HG03469 (cell line): ENCODE results near the gene CUTC.

Experiments
- ATAC-seq: cut with Tn5 transposase; IDR thresholded peaks from one replicate; pipeline ENCODE4 v1.9.1; 2021; ENCODE audit warnings: mild to moderate bottlenecking, moderate library complexity, moderate number of reproducible peaks; ENCODE audit not compliant: unreplicated experiment

The CUTC gene

DNA sequence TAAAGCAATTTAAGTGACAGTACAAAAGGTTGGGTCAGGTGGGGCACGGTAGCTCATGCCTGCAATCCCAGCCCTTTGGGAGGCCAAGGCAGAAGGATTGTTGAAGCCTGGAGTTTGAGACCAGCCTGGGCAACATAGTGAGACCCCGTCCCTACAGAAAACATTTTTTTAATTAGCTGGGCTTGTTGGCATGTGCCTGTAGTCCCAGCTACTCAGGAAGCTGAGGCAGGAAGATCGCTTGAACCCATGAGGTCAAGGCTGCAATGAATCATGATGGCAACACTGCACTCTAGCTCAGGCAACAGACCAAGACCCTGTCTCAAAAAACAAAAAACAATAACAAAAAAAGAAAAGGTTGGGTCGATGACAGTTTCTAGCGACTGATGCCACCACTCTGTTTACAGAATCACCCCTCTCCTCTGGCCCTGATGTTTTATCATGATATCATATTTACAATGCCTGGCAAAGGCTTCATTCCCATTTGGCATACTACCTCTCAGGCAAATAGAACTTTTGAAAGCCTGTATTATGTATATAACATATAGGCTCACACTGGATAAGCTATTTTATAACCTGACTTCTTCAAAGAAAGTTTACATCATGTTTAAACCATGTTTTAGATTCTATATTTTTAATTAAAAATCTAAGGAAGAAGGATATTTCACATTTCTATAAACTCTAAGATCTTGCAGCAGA lies 49.8 kb downstream of the CUTC start:
- ATAC-seq: no peak

DNA sequence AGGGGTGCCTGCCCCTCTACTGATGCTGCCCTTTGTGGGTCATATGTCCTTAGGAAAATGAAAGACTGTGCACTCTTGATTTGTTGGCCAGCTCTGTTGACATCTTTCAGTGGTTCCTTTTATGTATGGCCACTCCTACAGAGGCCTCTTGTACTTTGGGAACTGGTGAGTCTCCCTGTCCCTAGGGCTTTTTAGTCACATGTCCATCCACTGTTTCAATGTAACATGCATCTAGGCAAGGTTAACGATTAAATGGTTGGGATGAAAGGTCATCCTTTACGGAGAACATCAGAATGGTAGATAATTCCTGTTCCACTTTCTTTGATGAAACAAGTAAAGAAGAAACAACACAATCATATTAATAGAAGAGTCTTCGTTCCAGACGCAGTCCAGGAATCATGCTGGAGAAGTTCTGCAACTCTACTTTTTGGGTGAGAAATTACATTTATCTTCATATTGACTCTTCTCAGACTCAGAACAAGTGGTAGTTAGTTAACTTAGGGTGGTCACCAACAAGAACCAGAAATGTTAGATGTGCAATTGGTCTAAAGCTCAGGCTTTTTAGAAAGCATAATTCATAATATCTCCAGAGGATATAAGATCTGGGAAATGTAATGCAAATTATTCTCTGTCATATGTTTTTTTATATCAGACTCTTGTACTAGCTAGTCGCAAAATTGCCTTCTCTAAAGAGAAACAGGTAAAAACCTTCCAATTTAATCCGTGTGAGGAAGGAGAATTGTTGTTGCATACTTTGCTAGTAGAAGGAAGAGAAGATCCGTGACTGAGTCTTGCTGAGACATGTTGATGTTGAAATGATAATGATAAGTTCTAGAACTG lies 50.6 kb downstream of the CUTC start, which contains the start of gene ABCC2:
ABCC2 (plus strand) TSS at position 194 of the 840 bp plus-strand sequence; CDS start at position 399, 205 bp downstream.
- no peak for ATAC-seq

DNA sequence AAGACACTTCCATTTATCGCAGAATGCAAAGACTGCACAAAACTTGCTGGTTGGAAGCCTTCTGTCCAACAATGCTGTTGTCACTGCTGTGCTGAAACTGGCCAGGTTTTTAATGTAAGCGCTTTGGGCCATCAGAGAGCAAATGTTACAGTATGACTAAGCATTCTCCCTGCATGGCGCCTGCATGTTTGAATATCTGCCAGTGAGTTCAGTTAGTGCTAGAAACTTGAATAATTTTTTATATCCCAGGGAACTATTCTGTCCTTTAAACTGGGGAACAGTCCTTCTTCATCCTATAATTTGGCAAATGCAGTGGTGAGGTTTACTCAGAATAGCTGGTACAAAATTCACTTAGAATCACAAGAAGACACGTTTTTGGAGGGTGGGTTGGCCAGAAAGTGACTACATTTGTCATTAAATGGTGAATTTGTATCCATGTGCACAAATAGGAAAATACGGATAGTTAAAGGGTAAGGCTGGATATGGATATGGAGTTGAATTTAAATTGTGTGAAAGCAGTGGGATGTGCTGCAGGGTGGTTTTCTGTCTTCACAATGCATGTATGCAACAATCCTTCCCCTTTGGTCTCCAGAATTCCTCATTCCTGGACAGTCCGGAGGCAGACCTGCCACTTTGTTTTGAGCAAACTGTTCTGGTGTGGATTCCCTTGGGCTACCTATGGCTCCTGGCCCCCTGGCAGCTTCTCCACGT lies 52.1 kb downstream of the CUTC start:
- ATAC-seq: no peak

DNA sequence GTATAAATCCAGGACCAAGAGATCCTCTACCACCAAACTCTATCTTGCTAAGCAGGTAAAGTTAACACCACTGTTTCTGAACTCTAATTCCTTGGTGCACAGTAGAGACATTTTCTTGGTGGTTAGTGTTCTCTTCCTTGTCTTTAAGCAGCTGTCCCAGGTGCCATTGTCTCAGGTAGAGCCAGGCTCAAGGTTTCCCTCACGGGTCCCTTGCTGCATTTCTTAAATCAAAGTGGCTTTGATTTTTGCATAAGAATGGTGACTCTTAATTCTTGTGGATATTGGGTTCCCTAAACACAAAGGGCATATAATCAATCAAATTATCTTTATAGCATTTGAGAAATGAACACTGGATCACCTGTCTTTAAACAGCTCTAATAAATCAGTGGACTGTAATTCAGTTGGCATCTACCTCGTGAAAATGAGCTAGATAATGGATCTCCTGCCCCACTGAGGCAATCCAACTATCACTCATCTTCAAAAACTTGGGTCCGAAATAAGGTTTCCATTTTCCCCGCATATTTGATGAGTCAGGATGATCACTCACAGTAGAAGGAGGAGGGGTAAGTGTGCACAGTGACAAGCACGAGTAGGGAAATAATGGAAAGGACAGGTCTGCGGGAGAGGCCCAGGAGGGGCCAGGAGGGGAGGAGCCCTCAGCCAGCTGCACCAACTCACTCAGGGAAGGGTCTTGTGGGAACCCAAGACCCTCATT lies 52.9 kb downstream of the CUTC start:
- ATAC-seq: no peak

DNA sequence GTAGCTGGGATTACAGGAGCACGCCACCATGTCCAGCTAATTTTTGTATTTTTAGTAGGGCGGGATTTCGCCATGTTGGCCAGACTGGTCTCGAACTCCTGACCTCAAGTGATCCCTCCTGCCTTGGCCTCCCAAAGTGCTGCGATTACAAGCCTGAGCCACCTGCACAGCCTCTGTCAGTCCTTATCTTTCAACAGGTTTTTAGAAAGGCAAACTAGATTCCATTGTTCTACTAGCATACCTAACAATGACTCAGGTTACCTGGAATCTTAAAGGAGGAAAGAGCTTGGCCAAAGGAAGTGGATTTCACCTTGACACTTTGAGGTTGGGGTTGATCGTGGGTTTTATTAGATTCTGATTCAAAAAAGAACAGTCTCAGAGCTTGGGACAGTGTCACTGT lies 53.6 kb downstream of the CUTC start:
- no peak for ATAC-seq

DNA sequence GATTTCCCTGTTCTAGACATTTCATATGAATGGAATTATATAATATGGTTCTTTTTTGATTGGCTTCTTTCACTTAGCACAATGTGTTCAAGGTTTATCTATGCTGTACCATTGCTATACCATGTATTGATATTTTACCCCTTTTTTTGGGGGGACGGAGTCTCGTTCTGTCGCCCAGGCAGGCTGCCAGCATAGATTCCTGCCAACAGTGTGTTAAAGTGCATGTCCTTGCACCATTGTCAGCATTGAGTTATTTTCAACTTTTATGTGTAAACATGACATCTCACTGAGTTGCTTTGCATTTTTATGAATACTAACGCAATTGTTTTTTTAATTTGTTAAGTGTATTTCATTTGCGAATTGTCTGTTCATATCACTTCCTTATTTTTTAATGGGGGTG lies 55.3 kb downstream of the CUTC start:
- ATAC-seq: no peak

DNA sequence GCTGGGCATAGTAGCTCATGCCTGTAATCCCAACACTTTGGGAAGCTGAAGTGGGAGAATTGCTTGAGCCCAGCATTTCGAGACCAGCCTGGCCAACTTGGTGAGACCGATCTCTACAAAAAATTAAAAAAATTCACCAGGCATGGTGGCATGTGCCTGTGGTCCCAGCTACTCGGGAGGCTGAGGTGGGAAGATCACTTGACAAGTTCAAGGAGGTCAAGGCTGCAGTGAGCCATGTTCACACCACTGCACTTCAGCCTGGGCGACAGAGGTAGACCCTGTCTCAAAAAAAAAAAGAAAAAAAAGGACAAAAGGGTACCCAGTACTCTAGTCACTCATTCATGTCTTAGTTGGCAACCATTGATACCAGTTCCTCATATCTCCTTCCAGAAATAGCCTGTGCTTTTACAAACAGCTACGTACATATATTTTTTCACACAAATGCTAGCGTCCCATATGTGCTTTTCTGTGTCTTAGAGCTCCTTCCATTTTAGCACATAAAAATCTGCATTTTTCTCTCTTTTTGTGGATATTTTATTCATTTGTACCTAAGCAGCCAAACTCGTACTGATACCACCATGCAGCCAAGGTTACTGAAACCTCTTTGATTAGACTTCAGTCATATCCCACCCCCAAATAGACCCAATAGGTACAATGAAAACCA lies 55.9 kb downstream of the CUTC start:
- ATAC-seq: no peak

DNA sequence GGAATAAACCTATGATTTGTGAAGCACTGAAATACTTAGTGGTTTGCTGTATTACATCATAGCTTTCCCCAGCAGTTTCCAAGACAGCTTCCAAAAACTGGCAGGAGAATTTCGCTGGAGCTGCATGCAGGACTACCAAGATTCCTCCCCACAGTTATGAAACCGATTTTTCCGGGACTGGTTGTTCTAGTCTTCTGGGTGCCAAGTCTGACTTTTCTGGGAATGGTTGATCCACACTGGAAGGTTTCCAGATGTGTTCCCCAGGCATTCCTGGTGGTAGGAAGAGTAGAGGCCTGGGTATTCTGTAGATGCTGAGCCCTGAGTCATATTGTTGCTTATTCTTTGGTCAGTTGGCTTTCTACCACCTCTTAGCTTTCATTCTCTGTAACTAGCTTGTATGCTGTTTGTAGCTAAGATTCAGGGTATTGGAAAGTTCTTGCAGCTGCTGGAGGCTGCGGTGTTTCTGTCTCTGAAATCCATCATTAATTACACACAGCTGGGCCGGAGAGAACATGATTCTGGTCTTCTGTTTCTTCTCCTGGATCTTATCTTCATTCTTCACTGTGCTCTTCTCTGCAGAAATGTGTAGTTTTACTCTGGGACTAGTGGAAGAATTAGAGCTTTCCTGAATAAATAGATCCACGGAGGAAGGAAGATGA lies 56.7 kb downstream of the CUTC start:
- no peak for ATAC-seq

DNA sequence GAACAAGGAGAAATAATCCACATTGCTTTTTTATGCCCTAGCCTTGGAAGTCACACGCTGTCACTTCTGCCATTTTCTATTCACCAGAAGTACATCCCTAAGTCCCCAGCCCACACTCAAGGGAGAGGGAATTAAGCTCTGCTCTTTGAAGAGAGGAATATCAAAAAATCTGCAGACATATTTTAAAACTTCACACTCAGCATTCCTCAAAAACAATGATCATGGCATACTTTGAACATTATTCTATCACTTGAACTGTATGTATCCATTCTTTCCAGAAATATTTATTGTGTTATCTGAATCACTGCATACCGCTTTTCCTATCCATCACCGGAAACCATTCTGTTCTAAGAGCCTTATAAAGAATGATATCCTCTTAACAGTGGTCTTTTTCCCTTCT lies 59.8 kb downstream of the CUTC start:
- no peak for ATAC-seq

DNA sequence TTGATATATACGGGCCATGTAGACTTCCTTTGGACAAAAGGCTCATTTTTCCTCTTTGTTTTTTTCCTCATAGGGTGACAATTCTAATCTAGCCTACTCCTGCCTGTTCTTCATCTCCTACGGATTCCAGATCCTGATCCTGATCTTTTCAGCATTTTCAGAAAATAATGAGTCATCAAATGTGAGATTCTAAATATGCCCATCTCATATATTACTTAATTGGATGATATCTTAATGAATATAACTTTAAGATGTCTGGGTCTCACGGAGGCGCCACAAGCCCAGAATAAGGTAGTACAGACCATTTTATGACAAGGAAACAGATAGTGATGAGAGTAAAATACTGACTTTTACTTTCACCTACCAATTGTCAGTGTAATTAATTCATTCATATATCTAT lies 61.8 kb downstream of the CUTC start:
- no peak for ATAC-seq

DNA sequence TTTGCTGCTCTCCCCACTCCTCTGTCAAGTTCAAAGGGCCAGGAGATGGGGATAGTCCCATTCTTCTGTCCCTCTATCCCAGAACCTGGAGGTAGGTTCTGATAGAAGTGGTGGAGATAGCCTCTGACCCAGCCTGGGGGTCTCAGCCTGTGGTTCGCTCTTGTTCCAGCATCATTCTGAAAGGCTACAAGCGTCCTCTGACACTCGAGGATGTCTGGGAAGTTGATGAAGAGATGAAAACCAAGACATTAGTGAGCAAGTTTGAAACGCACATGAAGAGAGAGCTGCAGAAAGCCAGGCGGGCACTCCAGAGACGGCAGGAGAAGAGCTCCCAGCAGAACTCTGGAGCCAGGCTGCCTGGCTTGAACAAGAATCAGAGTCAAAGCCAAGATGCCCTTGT lies 64.9 kb downstream of the CUTC start:
- ATAC-seq: no peak

DNA sequence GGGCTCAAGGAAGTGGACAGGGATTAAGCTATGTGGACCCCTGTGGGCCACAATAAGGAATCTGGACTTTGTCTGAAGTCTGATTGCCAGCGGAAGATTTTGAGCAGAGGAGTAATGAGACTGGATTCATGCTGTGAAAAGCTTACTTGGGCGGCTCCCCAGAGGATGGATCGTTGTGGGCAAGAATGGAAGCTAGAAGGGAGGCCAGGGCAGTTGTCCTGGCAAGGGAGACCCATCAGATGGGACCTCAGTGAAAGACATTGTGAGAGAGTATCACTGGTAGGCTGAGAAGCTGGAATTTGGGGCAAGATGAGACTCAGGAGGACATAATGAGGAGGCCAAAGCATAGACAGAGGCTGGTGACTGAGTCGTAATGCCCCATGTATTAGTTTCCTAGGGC lies 66.0 kb downstream of the CUTC start:
- ATAC-seq: no peak

DNA sequence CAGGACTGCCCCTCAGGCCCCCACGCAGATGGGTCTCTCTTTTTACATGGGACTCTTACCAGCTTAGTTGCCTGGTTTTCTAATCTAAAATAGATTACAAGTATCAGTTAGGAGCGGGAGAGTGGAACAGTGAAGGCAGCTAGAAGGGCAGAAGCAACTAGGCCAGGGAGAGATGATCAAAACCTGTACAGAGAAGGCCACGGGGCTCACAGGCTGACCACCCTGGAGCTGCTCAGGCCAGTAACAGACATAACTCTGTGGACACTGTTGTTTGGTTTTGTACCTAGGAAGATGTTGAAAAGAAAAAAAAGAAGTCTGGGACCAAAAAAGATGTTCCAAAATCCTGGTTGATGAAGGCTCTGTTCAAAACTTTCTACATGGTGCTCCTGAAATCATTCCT lies 66.9 kb downstream of the CUTC start:
- ATAC-seq: no peak

DNA sequence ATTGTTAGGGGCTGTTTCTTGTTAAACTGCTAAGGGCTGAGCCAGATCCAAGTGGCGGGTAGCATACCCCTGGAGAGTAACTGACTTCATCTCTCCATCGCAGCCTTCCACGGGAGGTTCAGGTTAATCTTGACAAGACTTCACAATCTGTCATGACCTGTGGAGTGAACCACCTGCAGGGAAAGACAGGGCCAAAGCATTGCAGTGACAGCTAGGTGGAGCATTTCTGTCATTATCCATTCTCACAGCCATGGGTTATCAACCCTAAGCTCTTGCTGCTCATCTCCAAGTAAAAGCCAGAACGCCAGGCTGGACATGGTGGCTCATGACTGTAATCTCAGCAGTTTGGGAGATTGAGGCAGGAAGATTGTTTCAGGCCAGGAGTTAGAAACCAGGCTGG lies 67.6 kb downstream of the CUTC start:
- ATAC-seq: no peak

DNA sequence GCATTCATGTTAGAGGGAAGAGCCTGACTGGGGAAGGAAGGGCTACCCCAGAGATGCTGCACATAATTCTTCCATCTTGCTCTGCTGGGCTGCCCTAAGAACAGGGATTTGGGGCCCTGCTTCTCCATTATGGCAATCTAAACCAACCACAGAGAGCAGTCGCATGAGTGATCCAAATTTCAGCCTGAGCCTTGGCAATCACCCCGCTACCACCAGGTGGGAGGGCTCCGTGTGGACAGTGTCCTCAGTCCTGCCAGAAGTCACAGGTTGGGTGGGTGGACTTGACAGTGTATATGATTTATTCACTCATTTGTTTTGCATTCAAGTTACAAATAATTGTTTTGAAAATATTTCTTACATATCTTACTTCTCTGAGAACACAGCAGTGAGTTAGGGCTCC lies 72.4 kb downstream of the CUTC start:
- no peak for ATAC-seq

DNA sequence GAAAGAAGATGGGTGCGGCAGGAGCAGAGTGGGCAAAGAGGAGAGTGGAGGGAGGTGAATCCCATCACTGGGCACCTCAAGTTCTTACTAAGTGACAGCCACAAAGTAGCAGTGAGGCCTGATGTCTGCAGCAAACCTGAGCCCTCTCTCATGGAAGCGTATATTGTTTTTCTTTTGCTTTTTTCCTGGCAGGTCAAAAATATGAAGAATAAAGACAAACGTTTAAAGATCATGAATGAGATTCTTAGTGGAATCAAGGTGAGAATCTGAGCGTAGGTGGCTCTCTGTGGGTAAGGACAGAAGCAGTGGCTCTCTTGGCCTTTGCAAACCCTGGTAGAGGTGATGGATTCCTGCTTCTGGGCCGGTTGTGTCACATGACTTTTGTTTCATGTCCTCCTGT lies 73.2 kb downstream of the CUTC start:
- ATAC-seq: no peak
